IMR-90 (cell line): ENCODE results near the gene SLC38A1.

Experiments
- CEBPB ChIP-seq: IDR thresholded peaks from 2 replicates; pipeline ENCODE4 v1.6.1; 2012; ENCODE audit warnings: low read depth, low read length, improper control_type of control experiment
- FOS ChIP-seq: fragments of 150-350 bp; IDR thresholded peaks from 2 replicates; pipeline ENCODE4 v1.6.1; 2016; ENCODE audit warnings: low read depth, low read length
- POLR2A ChIP-seq: IDR thresholded peaks from 2 replicates; pipeline ENCODE4 v1.6.1; 2012; ENCODE audit warnings: mild to moderate bottlenecking, low read depth, low read length
- RAD21 ChIP-seq: IDR thresholded peaks from 2 replicates; pipeline ENCODE4 v1.6.1; 2012; ENCODE audit warnings: low read length, improper control_type of control experiment
- RFX5 ChIP-seq: IDR thresholded peaks from 2 replicates; pipeline ENCODE4 v1.8.0; 2012; ENCODE audit warnings: low read depth, mild to moderate bottlenecking, low read length, moderate library complexity
- SMC3 ChIP-seq: fragments of 150-350 bp; IDR thresholded peaks from 2 replicates; pipeline ENCODE4 v1.6.1; 2016; ENCODE audit warnings: low read depth, mild to moderate bottlenecking, antibody characterized with exemption, low read length, moderate library complexity
- TF ChIP-seq, protein P1 (sequence below): conservative IDR thresholded peaks from 2 replicates; pipeline ENCODE4 v1.5.1; 2012; ENCODE audit warnings: mild to moderate bottlenecking, low read depth, low read length, improper control_type of control experiment
- TF ChIP-seq, protein P2 (sequence below): fragments of 150-350 bp; IDR thresholded peaks from 2 replicates; pipeline ENCODE4 v1.6.1; 2017; ENCODE audit warnings: mild to moderate bottlenecking, antibody characterized with exemption, low read length, low read depth

GRCh38 chr12:46165191-46165590 is 103.7 kb downstream of the SLC38A1 start:
- TF ChIP-seq, protein P1, sequence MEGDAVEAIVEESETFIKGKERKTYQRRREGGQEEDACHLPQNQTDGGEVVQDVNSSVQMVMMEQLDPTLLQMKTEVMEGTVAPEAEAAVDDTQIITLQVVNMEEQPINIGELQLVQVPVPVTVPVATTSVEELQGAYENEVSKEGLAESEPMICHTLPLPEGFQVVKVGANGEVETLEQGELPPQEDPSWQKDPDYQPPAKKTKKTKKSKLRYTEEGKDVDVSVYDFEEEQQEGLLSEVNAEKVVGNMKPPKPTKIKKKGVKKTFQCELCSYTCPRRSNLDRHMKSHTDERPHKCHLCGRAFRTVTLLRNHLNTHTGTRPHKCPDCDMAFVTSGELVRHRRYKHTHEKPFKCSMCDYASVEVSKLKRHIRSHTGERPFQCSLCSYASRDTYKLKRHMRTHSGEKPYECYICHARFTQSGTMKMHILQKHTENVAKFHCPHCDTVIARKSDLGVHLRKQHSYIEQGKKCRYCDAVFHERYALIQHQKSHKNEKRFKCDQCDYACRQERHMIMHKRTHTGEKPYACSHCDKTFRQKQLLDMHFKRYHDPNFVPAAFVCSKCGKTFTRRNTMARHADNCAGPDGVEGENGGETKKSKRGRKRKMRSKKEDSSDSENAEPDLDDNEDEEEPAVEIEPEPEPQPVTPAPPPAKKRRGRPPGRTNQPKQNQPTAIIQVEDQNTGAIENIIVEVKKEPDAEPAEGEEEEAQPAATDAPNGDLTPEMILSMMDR = no peak
- TF ChIP-seq RFX5 (no peak), POLR2A (no peak), CEBPB (no peak), RAD21 (no peak), FOS (no peak), SMC3 (no peak)
- TF ChIP-seq, protein P2, sequence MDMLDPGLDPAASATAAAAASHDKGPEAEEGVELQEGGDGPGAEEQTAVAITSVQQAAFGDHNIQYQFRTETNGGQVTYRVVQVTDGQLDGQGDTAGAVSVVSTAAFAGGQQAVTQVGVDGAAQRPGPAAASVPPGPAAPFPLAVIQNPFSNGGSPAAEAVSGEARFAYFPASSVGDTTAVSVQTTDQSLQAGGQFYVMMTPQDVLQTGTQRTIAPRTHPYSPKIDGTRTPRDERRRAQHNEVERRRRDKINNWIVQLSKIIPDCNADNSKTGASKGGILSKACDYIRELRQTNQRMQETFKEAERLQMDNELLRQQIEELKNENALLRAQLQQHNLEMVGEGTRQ = no peak
